ENCODE results near the gene TEX29.

DNA sequence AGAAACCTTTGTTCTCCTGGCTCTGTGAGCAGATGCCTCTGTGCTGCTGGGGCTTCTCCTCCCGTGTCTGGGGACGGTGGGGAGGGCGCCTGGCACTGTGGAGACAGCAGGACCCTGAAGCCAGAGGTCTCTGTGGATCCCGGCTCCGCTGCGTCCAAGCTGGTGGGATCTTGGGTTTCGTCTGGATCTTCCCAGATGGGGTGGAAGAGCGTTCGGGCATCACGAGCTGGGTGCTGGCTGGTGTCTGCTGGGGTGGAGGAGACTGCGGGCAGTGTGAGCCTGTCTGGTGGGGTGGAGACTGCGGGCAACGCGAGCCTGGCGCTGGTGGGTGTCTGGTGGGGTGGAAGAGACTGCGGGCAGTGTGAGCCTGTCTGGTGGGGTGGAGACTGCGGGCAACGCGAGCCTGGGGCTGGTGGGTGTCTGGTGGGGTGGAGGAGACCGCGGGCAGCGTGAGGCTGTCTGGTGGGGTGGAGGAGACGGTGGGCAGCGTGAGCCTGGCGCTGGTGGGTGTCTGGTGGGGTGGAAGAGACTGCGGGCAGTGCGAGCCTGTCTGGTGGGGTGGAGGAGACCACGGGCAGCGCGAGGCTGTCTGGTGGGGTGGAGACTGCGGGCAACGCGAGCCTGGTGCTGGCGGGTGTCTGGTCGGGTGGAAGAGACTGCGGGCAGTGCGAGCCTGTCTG, 5.6 kb downstream of the TEX29 start:
- TF ChIP-seq CTCF (IDR thresholded peaks at IDR 0.05) (no peak), POLR2A (IDR thresholded peaks at IDR 0.05) (no peak)
